T-helper 1 cell treated with Interleukin-12 subunit alpha and Interleukin-12 subunit beta and Interleukin-4 antibody, amounts not matched to agents 30 μg/mL and 1 μg/mL, for 36 hours (primary cell): Measurements from ENCODE around the gene PLP2.

Experiments
- H3K27ac Mint-ChIP-seq: one replicate; pipeline ENCODE4 v1.8.0; 2021; ENCODE audit warnings: mild to moderate bottlenecking, mixed read lengths
- H3K27me3 Mint-ChIP-seq: one replicate; pipeline ENCODE4 v1.8.0; 2021; ENCODE audit warnings: low read depth, mixed read lengths
- H3K36me3 Mint-ChIP-seq: one replicate; pipeline ENCODE4 v1.8.0; 2021; ENCODE audit warnings: low read depth, mixed read lengths
- H3K4me1 Mint-ChIP-seq: one replicate; pipeline ENCODE4 v1.8.0; 2021; ENCODE audit warnings: low read depth, mixed read lengths
- H3K4me3 Mint-ChIP-seq: one replicate; pipeline ENCODE4 v1.8.0; 2021; ENCODE audit warnings: mild to moderate bottlenecking, moderate library complexity, mixed read lengths
- H3K9me3 Mint-ChIP-seq: one replicate; pipeline ENCODE4 v1.8.0; 2021; ENCODE audit warnings: mixed read lengths

The PLP2 gene

GRCh38 chrX:49187526-49187925 lies 15.8 kb downstream of the PLP2 start:
- H3K27me3 Mint-ChIP-seq = no peaks in the 10 kb centered on the region
- H3K36me3 Mint-ChIP-seq = peaks cover under 1% of the 10 kb centered on the region
- H3K4me1 Mint-ChIP-seq = peaks cover 26% of the 10 kb centered on the region
- H3K9me3 Mint-ChIP-seq = no peaks in the 10 kb centered on the region
- no peak overlapping the region for H3K27ac Mint-ChIP-seq
- no peak overlapping the region for H3K4me3 Mint-ChIP-seq

- Mint-ChIP-seq H3K27ac (no peak overlapping the region), H3K4me3 (no peak overlapping the region)
These were observed 16.9 kb downstream of the PLP2 start for GRCh38 chrX:49188468-49189076.

GRCh38 chrX:49189606-49190005 lies 17.9 kb downstream of the PLP2 start:
- H3K4me3 Mint-ChIP-seq = peak overlapping the region; percentile 96
- no peaks in the 10 kb centered on the region for H3K27me3 Mint-ChIP-seq
- H3K9me3 Mint-ChIP-seq = no peaks in the 10 kb centered on the region
- H3K4me1 Mint-ChIP-seq = peaks cover 34% of the 10 kb centered on the region
- H3K27ac Mint-ChIP-seq = peak overlapping the region; percentile 63
- H3K36me3 Mint-ChIP-seq = no peaks in the 10 kb centered on the region

More at GRCh38 chrX:49188468-49189076, 16.9 kb downstream of the PLP2 start:
- Mint-ChIP-seq H3K9me3 (no peaks in the 10 kb centered on the region), H3K36me3 (no peaks in the 10 kb centered on the region), H3K4me1 (peaks cover 32% of the 10 kb centered on the region), H3K27me3 (no peaks in the 10 kb centered on the region)

GRCh38 chrX:49190821-49191573 lies 19.3 kb downstream of the PLP2 start:
- Mint-ChIP-seq H3K27me3 (no peaks in the 10 kb centered on the region), H3K4me3 (peak overlapping the region; percentile 96), H3K27ac (peak overlapping the region; percentile 93), H3K9me3 (no peaks in the 10 kb centered on the region), H3K36me3 (no peaks in the 10 kb centered on the region), H3K4me1 (peaks cover 29% of the 10 kb centered on the region)

- H3K36me3 Mint-ChIP-seq = no peaks in the 10 kb centered on the region
- peak overlapping the region; percentile 93 for H3K27ac Mint-ChIP-seq
- H3K4me3 Mint-ChIP-seq = peak overlapping the region; percentile 96
- peaks cover 26% of the 10 kb centered on the region for H3K4me1 Mint-ChIP-seq
- H3K27me3 Mint-ChIP-seq = no peaks in the 10 kb centered on the region
- H3K9me3 Mint-ChIP-seq = no peaks in the 10 kb centered on the region
These were observed 19.9 kb downstream of the PLP2 start for GRCh38 chrX:49191574-49192011.

- Mint-ChIP-seq H3K4me1 (peaks cover 26% of the 10 kb centered on the region), H3K27me3 (no peaks in the 10 kb centered on the region), H3K4me3 (peak overlapping the region; percentile 54), H3K27ac (peak overlapping the region; percentile 22), H3K36me3 (no peaks in the 10 kb centered on the region), H3K9me3 (no peaks in the 10 kb centered on the region)
These were observed 21.1 kb downstream of the PLP2 start for GRCh38 chrX:49192722-49193328.

GRCh38 chrX:49193542-49193964 lies 21.9 kb downstream of the PLP2 start:
- Mint-ChIP-seq H3K27me3 (peaks cover 6% of the 10 kb centered on the region), H3K36me3 (no peaks in the 10 kb centered on the region), H3K4me1 (peaks cover 29% of the 10 kb centered on the region), H3K27ac (peak overlapping the region; percentile 16), H3K9me3 (no peaks in the 10 kb centered on the region), H3K4me3 (peak overlapping the region; percentile 2)

GRCh38 chrX:49197543-49198087 lies 25.9 kb downstream of the PLP2 start:
- Mint-ChIP-seq H3K36me3 (no peaks in the 10 kb centered on the region), H3K27me3 (peaks cover 6% of the 10 kb centered on the region), H3K4me3 (no peak overlapping the region), H3K9me3 (no peaks in the 10 kb centered on the region), H3K4me1 (peaks cover 21% of the 10 kb centered on the region), H3K27ac (no peak overlapping the region)

GRCh38 chrX:49198540-49199314 lies 27.0 kb downstream of the PLP2 start:
- no peaks in the 10 kb centered on the region for H3K9me3 Mint-ChIP-seq
- H3K4me1 Mint-ChIP-seq = peaks cover 15% of the 10 kb centered on the region
- peak overlapping the region; percentile 29 for H3K4me3 Mint-ChIP-seq
- H3K27me3 Mint-ChIP-seq = peaks cover 6% of the 10 kb centered on the region
- no peaks in the 10 kb centered on the region for H3K36me3 Mint-ChIP-seq
- peak overlapping the region; percentile 8 for H3K27ac Mint-ChIP-seq

GRCh38 chrX:49199315-49199595 lies 27.6 kb downstream of the PLP2 start:
- Mint-ChIP-seq H3K4me3 (peak overlapping the region; percentile 29), H3K9me3 (no peaks in the 10 kb centered on the region), H3K4me1 (peaks cover 12% of the 10 kb centered on the region), H3K36me3 (no peaks in the 10 kb centered on the region), H3K27me3 (peaks cover 10% of the 10 kb centered on the region), H3K27ac (no peak overlapping the region)

- Mint-ChIP-seq H3K27ac (peak within 1 kb of the TSS; percentile 65), H3K4me3 (peak within 1 kb of the TSS; percentile 62), H3K27me3 (peaks cover 10% of the 10 kb centered on the region)
These were observed 28.4 kb downstream of the PLP2 start, which contains the start of gene SYP for GRCh38 chrX:49199906-49200771. Gene SYP (minus strand): TSS chrX:49200193. CDS start chrX:49200186, 7 bp downstream.

GRCh38 chrX:49202022-49202421 lies 30.3 kb downstream of the PLP2 start:
- Mint-ChIP-seq H3K4me3 (no peak overlapping the region), H3K27me3 (peaks cover 10% of the 10 kb centered on the region), H3K27ac (no peak overlapping the region), H3K9me3 (no peaks in the 10 kb centered on the region), H3K4me1 (peaks cover 12% of the 10 kb centered on the region), H3K36me3 (no peaks in the 10 kb centered on the region)

More at GRCh38 chrX:49199906-49200771, 28.4 kb downstream of the PLP2 start, which contains the start of gene SYP:
- Mint-ChIP-seq H3K9me3 (no peaks in the 10 kb centered on the region), H3K4me1 (peaks cover 12% of the 10 kb centered on the region), H3K36me3 (no peaks in the 10 kb centered on the region)

- H3K9me3 Mint-ChIP-seq = no peaks in the 10 kb centered on the region
- peaks cover 5% of the 10 kb centered on the region for H3K4me1 Mint-ChIP-seq
- H3K27ac Mint-ChIP-seq = no peak overlapping the region
- no peak overlapping the region for H3K4me3 Mint-ChIP-seq
- H3K36me3 Mint-ChIP-seq = no peaks in the 10 kb centered on the region
- H3K27me3 Mint-ChIP-seq = peaks cover 5% of the 10 kb centered on the region
These were observed 31.8 kb downstream of the PLP2 start for GRCh38 chrX:49203536-49203935.
